ENCODE data around the gene TNKS2. TPM values are rescaled to one million over a fixed set of nuclear protein-coding genes. Genes with fewer than 3 reads are reported as not detected.

TNKS2 gene
- total RNA-seq, 3 donors from 2014 or later (not counting 1 experiment from before 2014, with no cell fraction given) = 47.0 to 50.9 (median 47.9) TPM

DNA sequence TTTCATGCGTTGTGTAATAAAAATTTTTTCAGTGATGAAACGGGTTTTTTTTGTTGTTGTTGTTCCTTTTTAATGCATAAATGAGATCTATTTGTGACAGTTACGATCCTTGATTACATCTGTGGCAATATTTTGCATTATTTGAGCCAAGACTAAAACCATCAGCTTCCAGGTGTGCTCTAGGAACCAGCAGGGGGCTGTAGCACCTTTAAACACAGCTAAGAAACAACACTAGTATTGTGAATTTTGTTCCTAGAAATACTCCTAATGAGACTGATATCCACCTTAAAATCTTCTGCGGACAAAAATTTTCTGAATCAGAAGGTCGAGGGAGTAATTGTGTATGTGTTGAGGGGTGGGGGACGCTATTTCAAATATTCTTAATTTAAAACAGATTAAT is 58.4 kb downstream of the TNKS2 start:
- H3K4me1 ChIP-seq (ENCODE audit: control insufficient read depth, insufficient read depth, low read length) = no peaks in the 10 kb centered on the region
- Mint-ChIP-seq H3K9me3 (no peaks in the 10 kb centered on the region), H3K4me3 (no peak overlapping the region), H3K36me3 (peaks cover 27% of the 10 kb centered on the region), H3K27ac (peak overlapping the region in 1 of 2 donors; percentile 4), H3K4me1 (no peaks in the 10 kb centered on the region), H3K27me3 (ENCODE audit: low read depth in 2 of 2) (no peaks in the 10 kb centered on the region)
- ATAC-seq (no peak), DNase-seq (peak in 1 of 2 donors; percentile 39)
- no peaks in the 10 kb centered on the region for H3K9me3 ChIP-seq (ENCODE audit: control insufficient read depth, insufficient read depth, low read length)
- 100% methylated on average over 3 of the region's 6 CpGs for WGBS (ENCODE audit: insufficient coverage)
- H3K36me3 ChIP-seq (ENCODE audit: control insufficient read depth, insufficient read depth, low read length) = peaks cover 74% of the 10 kb centered on the region
- intact Hi-C loops (cut with micrococcal nuclease) = loop anchor here (2.0 kb wide), 1 partner anchor 56 kb away; no protein-coding TSS in a partner anchor
- no peaks in the 10 kb centered on the region for H3K27me3 ChIP-seq (ENCODE audit: control insufficient read depth, insufficient read depth, low read length)
- no peak overlapping the region for H3K27ac ChIP-seq (ENCODE audit: low read length)
- TF ChIP-seq, protein P1, sequence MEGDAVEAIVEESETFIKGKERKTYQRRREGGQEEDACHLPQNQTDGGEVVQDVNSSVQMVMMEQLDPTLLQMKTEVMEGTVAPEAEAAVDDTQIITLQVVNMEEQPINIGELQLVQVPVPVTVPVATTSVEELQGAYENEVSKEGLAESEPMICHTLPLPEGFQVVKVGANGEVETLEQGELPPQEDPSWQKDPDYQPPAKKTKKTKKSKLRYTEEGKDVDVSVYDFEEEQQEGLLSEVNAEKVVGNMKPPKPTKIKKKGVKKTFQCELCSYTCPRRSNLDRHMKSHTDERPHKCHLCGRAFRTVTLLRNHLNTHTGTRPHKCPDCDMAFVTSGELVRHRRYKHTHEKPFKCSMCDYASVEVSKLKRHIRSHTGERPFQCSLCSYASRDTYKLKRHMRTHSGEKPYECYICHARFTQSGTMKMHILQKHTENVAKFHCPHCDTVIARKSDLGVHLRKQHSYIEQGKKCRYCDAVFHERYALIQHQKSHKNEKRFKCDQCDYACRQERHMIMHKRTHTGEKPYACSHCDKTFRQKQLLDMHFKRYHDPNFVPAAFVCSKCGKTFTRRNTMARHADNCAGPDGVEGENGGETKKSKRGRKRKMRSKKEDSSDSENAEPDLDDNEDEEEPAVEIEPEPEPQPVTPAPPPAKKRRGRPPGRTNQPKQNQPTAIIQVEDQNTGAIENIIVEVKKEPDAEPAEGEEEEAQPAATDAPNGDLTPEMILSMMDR (IDR thresholded peaks at IDR 0.05) = no peak
- H3K4me3 ChIP-seq (ENCODE audit: low read length) = no peak overlapping the region

GRCh38 chr10:91860885-91861284 is 62.7 kb downstream of the TNKS2 start:
- no peak overlapping the region for H3K4me3 ChIP-seq (ENCODE audit: low read length)
- H3K27me3 ChIP-seq (ENCODE audit: control insufficient read depth, insufficient read depth, low read length) = no peaks in the 10 kb centered on the region
- 100% methylated on average over 1 of the region's 1 CpG for WGBS (ENCODE audit: insufficient coverage)
- ATAC-seq (no peak), DNase-seq (no peak)
- H3K9me3 ChIP-seq (ENCODE audit: control insufficient read depth, insufficient read depth, low read length) = no peaks in the 10 kb centered on the region
- no peaks in the 10 kb centered on the region for H3K4me1 ChIP-seq (ENCODE audit: control insufficient read depth, insufficient read depth, low read length)
- no peak overlapping the region for H3K27ac ChIP-seq (ENCODE audit: low read length)
- TF ChIP-seq, protein P1 (IDR thresholded peaks at IDR 0.05) = no peak
- Mint-ChIP-seq H3K4me1 (no peaks in the 10 kb centered on the region), H3K36me3 (peaks cover 24% of the 10 kb centered on the region), H3K9me3 (no peaks in the 10 kb centered on the region), H3K27me3 (ENCODE audit: low read depth in 2 of 2) (no peaks in the 10 kb centered on the region), H3K4me3 (no peak overlapping the region), H3K27ac (no peak overlapping the region)
- intact Hi-C loops (cut with micrococcal nuclease) = no loop called here
- peaks cover 84% of the 10 kb centered on the region for H3K36me3 ChIP-seq (ENCODE audit: control insufficient read depth, insufficient read depth, low read length)

- H3K4me3 ChIP-seq (ENCODE audit: low read length) = no peak overlapping the region
- H3K4me1 ChIP-seq (ENCODE audit: control insufficient read depth, insufficient read depth, low read length) = no peaks in the 10 kb centered on the region
- no peaks in the 10 kb centered on the region for H3K27me3 ChIP-seq (ENCODE audit: control insufficient read depth, insufficient read depth, low read length)
- no peaks in the 10 kb centered on the region for H3K9me3 ChIP-seq (ENCODE audit: control insufficient read depth, insufficient read depth, low read length)
- H3K4me1 Mint-ChIP-seq = no peaks in the 10 kb centered on the region
- no peaks in the 10 kb centered on the region for H3K27me3 Mint-ChIP-seq (ENCODE audit: low read depth in 2 of 2)
- peaks cover 55% of the 10 kb centered on the region for H3K36me3 ChIP-seq (ENCODE audit: control insufficient read depth, insufficient read depth, low read length)
- H3K27ac Mint-ChIP-seq = peak overlapping the region in 1 of 2 donors; percentile 30
- 68% methylated on average over 2 of the region's 2 CpGs for WGBS (ENCODE audit: insufficient coverage)
- DNase-seq (no peak), ATAC-seq (no peak)
- no peak overlapping the region for H3K4me3 Mint-ChIP-seq
- TF ChIP-seq, protein P1 (IDR thresholded peaks at IDR 0.05) = no peak
- intact Hi-C loops (cut with micrococcal nuclease) = no loop called here
- H3K36me3 Mint-ChIP-seq = peaks cover 8% of the 10 kb centered on the region
- H3K27ac ChIP-seq (ENCODE audit: low read length) = no peak overlapping the region
- no peaks in the 10 kb centered on the region for H3K9me3 Mint-ChIP-seq
Measured at GRCh38 chr10:91864099-91864498, 65.9 kb downstream of the TNKS2 start.

GRCh38 chr10:91864744-91865143 is 66.5 kb downstream of the TNKS2 start:
- Mint-ChIP-seq H3K36me3 (peaks cover 8% of the 10 kb centered on the region), H3K4me3 (no peak overlapping the region)

More at GRCh38 chr10:91864744-91865143, 66.5 kb downstream of the TNKS2 start:
- no peaks in the 10 kb centered on the region for H3K27me3 Mint-ChIP-seq (ENCODE audit: low read depth in 2 of 2)
- no peak for ATAC-seq
- intact Hi-C loops (cut with micrococcal nuclease) = no loop called here
- no peak for DNase-seq
- Histone ChIP-seq H3K4me3 (ENCODE audit: low read length) (no peak overlapping the region), H3K27ac (ENCODE audit: low read length) (no peak overlapping the region), H3K9me3 (ENCODE audit: control insufficient read depth, insufficient read depth, low read length) (no peaks in the 10 kb centered on the region), H3K4me1 (ENCODE audit: control insufficient read depth, insufficient read depth, low read length) (no peaks in the 10 kb centered on the region), H3K36me3 (ENCODE audit: control insufficient read depth, insufficient read depth, low read length) (peaks cover 49% of the 10 kb centered on the region), H3K27me3 (ENCODE audit: control insufficient read depth, insufficient read depth, low read length) (no peaks in the 10 kb centered on the region)
- no peaks in the 10 kb centered on the region for H3K9me3 Mint-ChIP-seq
- TF ChIP-seq, protein P1 (IDR thresholded peaks at IDR 0.05) = no peak
- H3K27ac Mint-ChIP-seq = no peak overlapping the region
- WGBS (ENCODE audit: insufficient coverage) = 75% methylated on average over 1 of the region's 2 CpGs
- no peaks in the 10 kb centered on the region for H3K4me1 Mint-ChIP-seq
